PFSK-1 (cell line): Measurements from ENCODE around the gene VPS35L.

ENCODE experiments used
- FOXP2 ChIP-seq: optimal IDR thresholded peaks from 2 replicates; pipeline ENCODE3; 2011; ENCODE audit warnings: borderline replicate concordance, control low read depth, inconsistent platforms; ENCODE audit not compliant: insufficient read depth; ENCODE audit errors: extremely low read length, extremely low read depth
- POLR2AphosphoS5 ChIP-seq: IDR thresholded peaks from 2 replicates; pipeline ENCODE4 v1.6.1; 2012; ENCODE audit warnings: low read depth, mild to moderate bottlenecking, control low read depth, low read length, moderate library complexity
- SIN3A ChIP-seq: IDR thresholded peaks from 2 replicates; pipeline ENCODE4 v1.6.1; 2012; ENCODE audit warnings: mild to moderate bottlenecking, low read length, moderate library complexity, borderline replicate concordance; ENCODE audit not compliant: insufficient read depth
- TAF1 ChIP-seq: IDR thresholded peaks from 2 replicates; pipeline ENCODE4 v1.6.1; 2012; ENCODE audit warnings: low read length, control low read depth, borderline replicate concordance; ENCODE audit not compliant: insufficient read depth
- TF ChIP-seq, protein P1 (sequence below), 2 experiments: IDR thresholded peaks; 2 replicates each; pipeline versions ENCODE4 v1.6.1 to v1.8.0; 2011 to 2012; ENCODE audit warnings: low read depth in 2 of 2, low read length in 2 of 2, control low read depth in 1 of 2, inconsistent platforms in 1 of 2, mild to moderate bottlenecking in 1 of 2, moderate library complexity in 1 of 2; ENCODE audit not compliant: insufficient read depth in 1 of 2

Gene VPS35L

GRCh38 chr16:19749571-19750080, 194.1 kb downstream of the VPS35L start:
- TF ChIP-seq POLR2AphosphoS5 (no peak), TAF1 (no peak), SIN3A (no peak), FOXP2 (no peak)
- TF ChIP-seq, protein P1, sequence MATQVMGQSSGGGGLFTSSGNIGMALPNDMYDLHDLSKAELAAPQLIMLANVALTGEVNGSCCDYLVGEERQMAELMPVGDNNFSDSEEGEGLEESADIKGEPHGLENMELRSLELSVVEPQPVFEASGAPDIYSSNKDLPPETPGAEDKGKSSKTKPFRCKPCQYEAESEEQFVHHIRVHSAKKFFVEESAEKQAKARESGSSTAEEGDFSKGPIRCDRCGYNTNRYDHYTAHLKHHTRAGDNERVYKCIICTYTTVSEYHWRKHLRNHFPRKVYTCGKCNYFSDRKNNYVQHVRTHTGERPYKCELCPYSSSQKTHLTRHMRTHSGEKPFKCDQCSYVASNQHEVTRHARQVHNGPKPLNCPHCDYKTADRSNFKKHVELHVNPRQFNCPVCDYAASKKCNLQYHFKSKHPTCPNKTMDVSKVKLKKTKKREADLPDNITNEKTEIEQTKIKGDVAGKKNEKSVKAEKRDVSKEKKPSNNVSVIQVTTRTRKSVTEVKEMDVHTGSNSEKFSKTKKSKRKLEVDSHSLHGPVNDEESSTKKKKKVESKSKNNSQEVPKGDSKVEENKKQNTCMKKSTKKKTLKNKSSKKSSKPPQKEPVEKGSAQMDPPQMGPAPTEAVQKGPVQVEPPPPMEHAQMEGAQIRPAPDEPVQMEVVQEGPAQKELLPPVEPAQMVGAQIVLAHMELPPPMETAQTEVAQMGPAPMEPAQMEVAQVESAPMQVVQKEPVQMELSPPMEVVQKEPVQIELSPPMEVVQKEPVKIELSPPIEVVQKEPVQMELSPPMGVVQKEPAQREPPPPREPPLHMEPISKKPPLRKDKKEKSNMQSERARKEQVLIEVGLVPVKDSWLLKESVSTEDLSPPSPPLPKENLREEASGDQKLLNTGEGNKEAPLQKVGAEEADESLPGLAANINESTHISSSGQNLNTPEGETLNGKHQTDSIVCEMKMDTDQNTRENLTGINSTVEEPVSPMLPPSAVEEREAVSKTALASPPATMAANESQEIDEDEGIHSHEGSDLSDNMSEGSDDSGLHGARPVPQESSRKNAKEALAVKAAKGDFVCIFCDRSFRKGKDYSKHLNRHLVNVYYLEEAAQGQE (IDR thresholded peaks at IDR 0.05; ENCODE audit: insufficient read depth in 1 of 2, low read depth in 2 of 2, low read length in 2 of 2) = no peak
